ENCODE data around the gene FEZ2. TPM values are rescaled to one million over a fixed set of nuclear protein-coding genes. Genes with fewer than 3 reads are reported as not detected.

Gene FEZ2
- total RNA-seq, 1 experiment from 2014 or later, result 14.8 TPM

- no peak overlapping the region for H3K27ac ChIP-seq (ENCODE audit: low read depth, low read length)
- no peaks in the 10 kb centered on the region for H3K27me3 ChIP-seq (ENCODE audit: insufficient read depth, low read length)
- no peak overlapping the region for H3K4me3 ChIP-seq (replicated peaks in 1 of 2; ENCODE audit: low read depth in 1 of 2, low read length in 2 of 2)
- peaks cover 26 to 58% of the 10 kb centered on the region in 2 experiments for H3K36me3 ChIP-seq (ENCODE audit: control insufficient read depth in 1 of 2, insufficient read depth in 2 of 2, low read length in 2 of 2)
- H3K9me2 ChIP-seq (ENCODE audit: insufficient read depth), result no peaks in the 10 kb centered on the region
- CTCF ChIA-PET, result interaction anchor here (0.8 kb wide), 1 partner anchor 9 kb away, joined by 3 read pairs; no protein-coding TSS in a partner anchor
- no peak for TF ChIP-seq ELF1 (IDR thresholded peaks at IDR 0.05; ENCODE audit: borderline replicate concordance, low read depth)
- TF ChIP-seq TCF7L2 (IDR thresholded peaks at IDR 0.05; ENCODE audit: borderline replicate concordance, extremely low read depth, insufficient read depth, insufficient read length), result no peak
- TF ChIP-seq, protein P1, sequence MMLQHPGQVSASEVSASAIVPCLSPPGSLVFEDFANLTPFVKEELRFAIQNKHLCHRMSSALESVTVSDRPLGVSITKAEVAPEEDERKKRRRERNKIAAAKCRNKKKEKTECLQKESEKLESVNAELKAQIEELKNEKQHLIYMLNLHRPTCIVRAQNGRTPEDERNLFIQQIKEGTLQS (IDR thresholded peaks at IDR 0.05), result no peak
- TF ChIP-seq, protein P2, sequence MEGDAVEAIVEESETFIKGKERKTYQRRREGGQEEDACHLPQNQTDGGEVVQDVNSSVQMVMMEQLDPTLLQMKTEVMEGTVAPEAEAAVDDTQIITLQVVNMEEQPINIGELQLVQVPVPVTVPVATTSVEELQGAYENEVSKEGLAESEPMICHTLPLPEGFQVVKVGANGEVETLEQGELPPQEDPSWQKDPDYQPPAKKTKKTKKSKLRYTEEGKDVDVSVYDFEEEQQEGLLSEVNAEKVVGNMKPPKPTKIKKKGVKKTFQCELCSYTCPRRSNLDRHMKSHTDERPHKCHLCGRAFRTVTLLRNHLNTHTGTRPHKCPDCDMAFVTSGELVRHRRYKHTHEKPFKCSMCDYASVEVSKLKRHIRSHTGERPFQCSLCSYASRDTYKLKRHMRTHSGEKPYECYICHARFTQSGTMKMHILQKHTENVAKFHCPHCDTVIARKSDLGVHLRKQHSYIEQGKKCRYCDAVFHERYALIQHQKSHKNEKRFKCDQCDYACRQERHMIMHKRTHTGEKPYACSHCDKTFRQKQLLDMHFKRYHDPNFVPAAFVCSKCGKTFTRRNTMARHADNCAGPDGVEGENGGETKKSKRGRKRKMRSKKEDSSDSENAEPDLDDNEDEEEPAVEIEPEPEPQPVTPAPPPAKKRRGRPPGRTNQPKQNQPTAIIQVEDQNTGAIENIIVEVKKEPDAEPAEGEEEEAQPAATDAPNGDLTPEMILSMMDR (IDR thresholded peaks at IDR 0.05 in 2 of 3, conservative IDR thresholded peaks at IDR 0.05 in 1 of 3; ENCODE audit: borderline replicate concordance in 1 of 3, insufficient read depth in 1 of 3, low read depth in 2 of 3, low read length in 2 of 3), result no peak
- no peak for TF ChIP-seq SIN3A (IDR thresholded peaks at IDR 0.05; ENCODE audit: low read depth)
- no peak for TF ChIP-seq REST (IDR thresholded peaks at IDR 0.05; ENCODE audit: low read depth)
- TF ChIP-seq SRF (IDR thresholded peaks at IDR 0.05; ENCODE audit: low read depth), result no peak
- TF ChIP-seq ZNF274 (IDR thresholded peaks at IDR 0.05; ENCODE audit: low read depth, low read length), result no peak
- TF ChIP-seq CEBPB (IDR thresholded peaks at IDR 0.05; ENCODE audit: low read depth), result no peak
- TF ChIP-seq RAD21 (IDR thresholded peaks at IDR 0.05; ENCODE audit: low read depth), result no peak
- no peak for TF ChIP-seq POLR2AphosphoS5 (IDR thresholded peaks at IDR 0.05; ENCODE audit: low read depth, low read length)
- TF ChIP-seq JUND (IDR thresholded peaks at IDR 0.05), result no peak
- no peak for TF ChIP-seq CBX3 (IDR thresholded peaks at IDR 0.05; ENCODE audit: low read depth)
- intact Hi-C loops (cut with micrococcal nuclease), result no loop called here
- no peaks in the 10 kb centered on the region for H3K9me3 ChIP-seq (ENCODE audit: control insufficient read depth in 1 of 2, insufficient read depth in 1 of 2, low read depth in 1 of 2, low read length in 2 of 2)
- H2AFZ ChIP-seq (ENCODE audit: low read depth, low read length, poor library complexity, severe bottlenecking), result no peak overlapping the region
- no peaks in the 10 kb centered on the region; the same call in 1 of the 2 replicates for H4K20me1 ChIP-seq (ENCODE audit: insufficient read depth)
- no TSS peak for BruUV-seq (replicated peaks)
- H3K4me1 ChIP-seq (ENCODE audit: control insufficient read depth in 1 of 2, insufficient read depth in 2 of 2, low read length in 2 of 2), result no peaks in the 10 kb centered on the region
- H3K9ac ChIP-seq (ENCODE audit: low read length), result no peak overlapping the region
- no peak overlapping the region for H3K4me2 ChIP-seq (ENCODE audit: low read length)
- H3K79me2 ChIP-seq (ENCODE audit: insufficient read depth, low read length), result no peaks in the 10 kb centered on the region; the same call in 1 of the 2 replicates
- no peak for DNase-seq (ENCODE audit: low read depth, low spot score)
- POLR2A ChIA-PET, result no interaction called here
- RAD21 ChIA-PET (ENCODE audit: low non-redundant PET in 1 of 2, low total read pairs in 2 of 2, uncharacterized antibody in 2 of 2, unreplicated experiment in 2 of 2), result no interaction called here
- no peak for ATAC-seq
These were observed 19.3 kb downstream of the FEZ2 start for GRCh38 chr2:36578343-36579296.
